Measurements from ENCODE around the gene TUBD1. TPM values are rescaled to one million over a fixed set of nuclear protein-coding genes. Genes with fewer than 3 reads are reported as not detected.
"Not testable (repeated sequence)": the region's sequence is repeated elsewhere in the genome, so short reads cannot be mapped to it uniquely, and the experiment has no call there.

Gene TUBD1
- 8.7 and 8.9 TPM in 2 replicates for total RNA-seq

GRCh38 chr17:59892924-59893675 is at the start of gene TUBD1, which contains the start of gene RPS6KB1:
Gene TUBD1 (minus strand): TSS chr17:59892943. CDS start chr17:59891002, 1,941 bp downstream.
Gene RPS6KB1 (plus strand): TSS chr17:59893121. CDS start chr17:59893185, 64 bp downstream.
- peak; percentile 100 for DNase-seq

GRCh38 chr17:59941131-59941530 is 48.4 kb upstream of the TUBD1 start:
- no peak for DNase-seq

- DNase-seq: peak; percentile 2
These were observed 48.0 kb upstream of the TUBD1 start for GRCh38 chr17:59940697-59941096.

- DNase-seq: not testable (repeated sequence)
These were observed 40.6 kb upstream of the TUBD1 start for GRCh38 chr17:59933317-59933716.

GRCh38 chr17:59930768-59931167 is 38.0 kb upstream of the TUBD1 start:
- DNase-seq: not testable (repeated sequence)

GRCh38 chr17:59930121-59930520 is 37.4 kb upstream of the TUBD1 start:
- not testable (repeated sequence) for DNase-seq

- DNase-seq: not testable (repeated sequence)
These were observed 27.9 kb upstream of the TUBD1 start for GRCh38 chr17:59920637-59921036.

GRCh38 chr17:59916446-59916845 is 23.7 kb upstream of the TUBD1 start:
- no peak for DNase-seq

- peak; percentile 65 for DNase-seq
These were observed 21.6 kb upstream of the TUBD1 start for GRCh38 chr17:59914274-59914854.

GRCh38 chr17:59907467-59907866 is 14.7 kb upstream of the TUBD1 start:
- no peak for DNase-seq

- DNase-seq: no peak
These were observed 10.7 kb upstream of the TUBD1 start for GRCh38 chr17:59903455-59903854.

GRCh38 chr17:59901604-59902003 is 8.9 kb upstream of the TUBD1 start:
- DNase-seq: no peak

- DNase-seq: peak; percentile 62
These were observed 6.4 kb upstream of the TUBD1 start for GRCh38 chr17:59899099-59899498.

- DNase-seq: no peak
These were observed 4.3 kb upstream of the TUBD1 start for GRCh38 chr17:59897090-59897489.

GRCh38 chr17:59893676-59894100 is 945 bp upstream of the TUBD1 start:
- peak; percentile 41 for DNase-seq

GRCh38 chr17:59892251-59892923 is 356 bp downstream of the TUBD1 start:
- DNase-seq: no peak

GRCh38 chr17:59890720-59891119 is 2.0 kb downstream of the TUBD1 start:
- no peak for DNase-seq

- no peak for DNase-seq
These were observed 4.5 kb downstream of the TUBD1 start for GRCh38 chr17:59888145-59888750.

GRCh38 chr17:59884861-59885260 is 7.9 kb downstream of the TUBD1 start:
- DNase-seq: no peak

GRCh38 chr17:59878624-59879023 is 14.1 kb downstream of the TUBD1 start:
- no peak for DNase-seq

- no peak for DNase-seq
These were observed 14.8 kb downstream of the TUBD1 start for GRCh38 chr17:59877965-59878364.

GRCh38 chr17:59876107-59876506 is 16.6 kb downstream of the TUBD1 start:
- DNase-seq: no peak

- DNase-seq: no peak
These were observed 18.4 kb downstream of the TUBD1 start for GRCh38 chr17:59874376-59874775.

Measured in dermis blood vessel endothelial cell (primary cell).